ENCODE data around the gene HS6ST1. TPM values are rescaled to one million over a fixed set of nuclear protein-coding genes. Genes with fewer than 3 reads are reported as not detected.

The HS6ST1 gene
- total RNA-seq, 1 experiment from 2014 or later, result 63.3 TPM

DNA sequence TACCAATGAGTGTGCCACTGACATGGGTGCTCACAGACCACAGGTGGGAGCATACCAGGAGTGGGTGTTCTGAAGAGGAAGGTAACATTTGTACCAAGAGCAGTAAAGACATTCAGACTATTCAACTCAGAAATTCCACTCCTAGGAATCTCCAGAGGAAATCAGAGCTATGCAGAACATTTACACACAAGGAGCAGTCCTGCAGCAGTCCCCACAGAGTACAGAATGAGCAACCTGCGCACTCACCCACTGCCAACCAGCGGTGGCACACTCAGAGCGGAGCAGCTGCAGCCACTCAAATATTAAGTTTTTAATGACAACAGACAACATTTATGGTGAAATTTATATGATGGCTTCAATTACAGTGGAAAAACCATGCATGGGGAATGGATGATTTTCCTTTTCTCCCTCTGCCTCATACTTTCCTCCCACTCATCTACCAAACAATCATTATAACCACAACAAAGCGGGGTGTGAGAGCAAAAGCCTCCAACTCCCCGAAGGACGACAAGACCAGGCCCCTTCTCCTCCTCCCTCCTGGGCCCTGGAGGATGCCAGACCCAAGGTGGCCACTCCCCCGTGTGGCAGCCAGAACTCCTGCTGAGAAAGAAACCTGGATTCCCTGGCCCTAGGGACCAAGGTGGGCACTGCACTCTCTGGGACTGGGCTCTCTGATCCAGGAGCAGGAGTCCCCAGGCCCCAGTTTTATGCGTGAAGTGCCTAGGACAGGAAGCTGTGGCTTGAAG lies 5.4 kb downstream of the HS6ST1 start:
- POLR2A ChIA-PET (ENCODE audit: low non-redundant PET), result interaction anchor here (0.7 kb wide), 1 partner anchor 330 kb away, joined by 4 read pairs; no protein-coding TSS in a partner anchor
- H3K27me3 ChIP-seq (replicated peaks; ENCODE audit: insufficient read depth, low read depth, low read length, poor library complexity), result no peaks in the 10 kb centered on the region
- H3K27ac ChIP-seq (ENCODE audit: low read depth, low read length, poor library complexity, severe bottlenecking), result no peak overlapping the region
- CTCF ChIA-PET, result no interaction called here
- intact Hi-C loops (cut with micrococcal nuclease; ENCODE audit: unreplicated experiment), result loop anchor here (10.0 kb wide), 1 partner anchor 248 kb away; no protein-coding TSS in a partner anchor
- TF ChIP-seq, protein P1, sequence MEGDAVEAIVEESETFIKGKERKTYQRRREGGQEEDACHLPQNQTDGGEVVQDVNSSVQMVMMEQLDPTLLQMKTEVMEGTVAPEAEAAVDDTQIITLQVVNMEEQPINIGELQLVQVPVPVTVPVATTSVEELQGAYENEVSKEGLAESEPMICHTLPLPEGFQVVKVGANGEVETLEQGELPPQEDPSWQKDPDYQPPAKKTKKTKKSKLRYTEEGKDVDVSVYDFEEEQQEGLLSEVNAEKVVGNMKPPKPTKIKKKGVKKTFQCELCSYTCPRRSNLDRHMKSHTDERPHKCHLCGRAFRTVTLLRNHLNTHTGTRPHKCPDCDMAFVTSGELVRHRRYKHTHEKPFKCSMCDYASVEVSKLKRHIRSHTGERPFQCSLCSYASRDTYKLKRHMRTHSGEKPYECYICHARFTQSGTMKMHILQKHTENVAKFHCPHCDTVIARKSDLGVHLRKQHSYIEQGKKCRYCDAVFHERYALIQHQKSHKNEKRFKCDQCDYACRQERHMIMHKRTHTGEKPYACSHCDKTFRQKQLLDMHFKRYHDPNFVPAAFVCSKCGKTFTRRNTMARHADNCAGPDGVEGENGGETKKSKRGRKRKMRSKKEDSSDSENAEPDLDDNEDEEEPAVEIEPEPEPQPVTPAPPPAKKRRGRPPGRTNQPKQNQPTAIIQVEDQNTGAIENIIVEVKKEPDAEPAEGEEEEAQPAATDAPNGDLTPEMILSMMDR (conservative IDR thresholded peaks at IDR 0.05; ENCODE audit: low read depth, low read length), result no peak
- no peak for TF ChIP-seq EZH2 (IDR thresholded peaks at IDR 0.05; ENCODE audit: borderline replicate concordance, low read depth, low read length, poor library complexity, severe bottlenecking)
- H3K9me3 ChIP-seq (ENCODE audit: low read depth, low read length, poor library complexity, severe bottlenecking), result no peaks in the 10 kb centered on the region
- H3K4me3 ChIP-seq (ENCODE audit: low read depth, low read length, poor library complexity, severe bottlenecking), result no peak overlapping the region
- no peak for DNase-seq (ENCODE audit: low spot score)
- no TSS peak for BruUV-seq (replicated peaks)
- H3K4me1 ChIP-seq (ENCODE audit: insufficient read depth, low read length, poor library complexity, severe bottlenecking), result peaks cover 18% of the 10 kb centered on the region
- peaks cover 3% of the 10 kb centered on the region for H3K36me3 ChIP-seq (ENCODE audit: insufficient read depth, low read length, poor library complexity, severe bottlenecking)

DNA sequence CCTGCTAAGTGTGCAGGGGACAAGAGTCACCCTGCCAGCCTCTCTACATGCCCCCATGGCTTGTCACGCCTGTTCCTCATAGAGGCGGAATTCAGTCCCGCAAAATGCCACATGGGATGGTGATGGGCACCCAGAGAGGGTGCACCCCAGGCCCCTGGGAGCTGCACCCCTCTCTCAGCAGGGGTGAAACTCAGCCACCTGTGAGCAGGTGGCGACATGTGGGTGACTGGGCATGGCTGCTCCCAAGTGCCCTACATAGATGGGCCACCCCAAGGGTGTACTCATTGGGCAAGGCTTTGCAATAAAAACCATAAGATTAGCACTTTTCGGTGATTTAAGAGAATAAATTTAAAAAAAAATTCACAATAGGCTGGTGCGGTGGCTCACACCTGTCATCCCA lies 6.3 kb downstream of the HS6ST1 start:
- H3K27ac ChIP-seq (ENCODE audit: low read depth, low read length, poor library complexity, severe bottlenecking), result no peak overlapping the region
- BruUV-seq (replicated peaks), result no TSS peak
- TF ChIP-seq EZH2 (IDR thresholded peaks at IDR 0.05; ENCODE audit: borderline replicate concordance, low read depth, low read length, poor library complexity, severe bottlenecking), result no peak
- TF ChIP-seq, protein P1 (conservative IDR thresholded peaks at IDR 0.05; ENCODE audit: low read depth, low read length), result no peak
- no peak for DNase-seq (ENCODE audit: low spot score)
- POLR2A ChIA-PET (ENCODE audit: low non-redundant PET), result no interaction called here
- CTCF ChIA-PET, result no interaction called here
- H3K9me3 ChIP-seq (ENCODE audit: low read depth, low read length, poor library complexity, severe bottlenecking), result no peaks in the 10 kb centered on the region
- intact Hi-C loops (cut with micrococcal nuclease; ENCODE audit: unreplicated experiment), result loop anchor here (10.0 kb wide), 1 partner anchor 248 kb away; no protein-coding TSS in a partner anchor
- no peak overlapping the region for H3K4me3 ChIP-seq (ENCODE audit: low read depth, low read length, poor library complexity, severe bottlenecking)
- H3K27me3 ChIP-seq (replicated peaks; ENCODE audit: insufficient read depth, low read depth, low read length, poor library complexity), result no peaks in the 10 kb centered on the region
- H3K36me3 ChIP-seq (ENCODE audit: insufficient read depth, low read length, poor library complexity, severe bottlenecking), result peaks cover 3% of the 10 kb centered on the region
- peaks cover 18% of the 10 kb centered on the region for H3K4me1 ChIP-seq (ENCODE audit: insufficient read depth, low read length, poor library complexity, severe bottlenecking)

DNA sequence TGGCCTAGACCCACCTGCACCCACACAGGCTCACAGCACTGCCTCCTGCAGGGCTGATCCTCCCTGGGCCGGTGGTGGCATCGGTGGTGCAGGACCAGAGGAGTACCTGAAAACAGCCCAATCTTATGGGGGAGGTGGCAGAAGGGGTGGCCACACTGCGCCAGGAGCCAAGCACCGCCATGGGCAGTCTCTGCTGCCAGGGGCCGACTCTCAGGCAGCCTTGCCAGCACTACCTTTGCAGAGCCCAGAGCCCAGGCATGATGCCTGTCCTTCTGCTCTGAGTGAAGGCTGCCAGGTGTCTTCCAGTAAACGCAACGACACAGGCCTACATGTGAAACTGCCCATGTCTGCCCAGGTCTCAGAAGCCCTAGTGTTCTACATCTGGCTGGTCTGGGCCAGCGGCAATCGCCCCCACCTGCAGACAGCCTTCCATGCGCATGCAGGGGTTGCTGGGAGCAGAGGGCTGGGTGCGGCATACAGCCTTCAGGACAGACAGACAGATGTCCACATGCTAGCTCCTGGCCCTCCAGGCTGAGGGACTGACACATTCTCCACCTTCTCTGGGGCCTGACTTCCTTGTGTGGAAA lies 6.8 kb downstream of the HS6ST1 start:
- intact Hi-C loops (cut with micrococcal nuclease; ENCODE audit: unreplicated experiment), result loop anchor here (10.0 kb wide), 1 partner anchor 247 kb away; no protein-coding TSS in a partner anchor
- H3K9me3 ChIP-seq (ENCODE audit: low read depth, low read length, poor library complexity, severe bottlenecking), result no peaks in the 10 kb centered on the region
- no peaks in the 10 kb centered on the region for H3K27me3 ChIP-seq (replicated peaks; ENCODE audit: insufficient read depth, low read depth, low read length, poor library complexity)
- peaks cover 18% of the 10 kb centered on the region for H3K4me1 ChIP-seq (ENCODE audit: insufficient read depth, low read length, poor library complexity, severe bottlenecking)
- H3K4me3 ChIP-seq (ENCODE audit: low read depth, low read length, poor library complexity, severe bottlenecking), result no peak overlapping the region
- CTCF ChIA-PET, result no interaction called here
- POLR2A ChIA-PET (ENCODE audit: low non-redundant PET), result no interaction called here
- H3K36me3 ChIP-seq (ENCODE audit: insufficient read depth, low read length, poor library complexity, severe bottlenecking), result peaks cover 3% of the 10 kb centered on the region
- BruUV-seq (replicated peaks), result no TSS peak
- H3K27ac ChIP-seq (ENCODE audit: low read depth, low read length, poor library complexity, severe bottlenecking), result no peak overlapping the region
- DNase-seq (ENCODE audit: low spot score), result no peak
- no peak for TF ChIP-seq EZH2 (IDR thresholded peaks at IDR 0.05; ENCODE audit: borderline replicate concordance, low read depth, low read length, poor library complexity, severe bottlenecking)
- TF ChIP-seq, protein P1 (conservative IDR thresholded peaks at IDR 0.05; ENCODE audit: low read depth, low read length), result no peak

Data from A673 (cell line).